ENCODE results near the gene TNFRSF9. TPM values are rescaled to one million over a fixed set of nuclear protein-coding genes. Genes with fewer than 3 reads are reported as not detected.

TNFRSF9 gene
- total RNA-seq, 1 experiment from 2014 or later: not detected

DNA sequence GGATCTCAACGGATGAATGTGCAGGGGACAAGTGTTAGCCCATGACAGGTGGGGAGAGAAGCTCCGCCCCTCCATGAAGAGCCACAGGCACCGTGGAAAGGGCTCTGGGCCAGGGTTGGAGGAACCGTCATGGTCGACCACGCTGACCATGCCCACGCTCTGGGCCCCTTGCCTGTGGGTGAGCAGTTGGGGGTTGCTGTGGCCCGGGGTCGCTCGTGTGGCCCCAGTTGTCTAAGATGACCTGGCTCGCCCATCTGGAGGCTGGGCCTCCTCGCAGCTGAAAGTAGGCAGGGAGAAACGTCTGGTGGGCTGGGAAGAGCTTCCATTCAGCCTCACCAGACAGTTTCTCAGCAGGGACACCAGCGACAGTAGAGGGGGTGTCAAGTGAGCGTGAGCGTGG lies 74.7 kb downstream of the TNFRSF9 start (continued):
- TF ChIP-seq, protein P1, sequence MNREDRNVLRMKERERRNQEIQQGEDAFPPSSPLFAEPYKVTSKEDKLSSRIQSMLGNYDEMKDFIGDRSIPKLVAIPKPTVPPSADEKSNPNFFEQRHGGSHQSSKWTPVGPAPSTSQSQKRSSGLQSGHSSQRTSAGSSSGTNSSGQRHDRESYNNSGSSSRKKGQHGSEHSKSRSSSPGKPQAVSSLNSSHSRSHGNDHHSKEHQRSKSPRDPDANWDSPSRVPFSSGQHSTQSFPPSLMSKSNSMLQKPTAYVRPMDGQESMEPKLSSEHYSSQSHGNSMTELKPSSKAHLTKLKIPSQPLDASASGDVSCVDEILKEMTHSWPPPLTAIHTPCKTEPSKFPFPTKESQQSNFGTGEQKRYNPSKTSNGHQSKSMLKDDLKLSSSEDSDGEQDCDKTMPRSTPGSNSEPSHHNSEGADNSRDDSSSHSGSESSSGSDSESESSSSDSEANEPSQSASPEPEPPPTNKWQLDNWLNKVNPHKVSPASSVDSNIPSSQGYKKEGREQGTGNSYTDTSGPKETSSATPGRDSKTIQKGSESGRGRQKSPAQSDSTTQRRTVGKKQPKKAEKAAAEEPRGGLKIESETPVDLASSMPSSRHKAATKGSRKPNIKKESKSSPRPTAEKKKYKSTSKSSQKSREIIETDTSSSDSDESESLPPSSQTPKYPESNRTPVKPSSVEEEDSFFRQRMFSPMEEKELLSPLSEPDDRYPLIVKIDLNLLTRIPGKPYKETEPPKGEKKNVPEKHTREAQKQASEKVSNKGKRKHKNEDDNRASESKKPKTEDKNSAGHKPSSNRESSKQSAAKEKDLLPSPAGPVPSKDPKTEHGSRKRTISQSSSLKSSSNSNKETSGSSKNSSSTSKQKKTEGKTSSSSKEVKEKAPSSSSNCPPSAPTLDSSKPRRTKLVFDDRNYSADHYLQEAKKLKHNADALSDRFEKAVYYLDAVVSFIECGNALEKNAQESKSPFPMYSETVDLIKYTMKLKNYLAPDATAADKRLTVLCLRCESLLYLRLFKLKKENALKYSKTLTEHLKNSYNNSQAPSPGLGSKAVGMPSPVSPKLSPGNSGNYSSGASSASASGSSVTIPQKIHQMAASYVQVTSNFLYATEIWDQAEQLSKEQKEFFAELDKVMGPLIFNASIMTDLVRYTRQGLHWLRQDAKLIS (CRISPR knock-in tag; IDR thresholded peaks at IDR 0.05; ENCODE audit: borderline replicate concordance): no peak

Other genes starting within 250 kb of the TNFRSF9 start
- gene VAMP3, start 169.5 kb downstream of the TNFRSF9 start, total RNA-seq (2021): 34.7 to 50.2 TPM (median 40.2 TPM) in 3 replicates
- gene PER3, start 156.5 kb downstream of the TNFRSF9 start, total RNA-seq (2021): 8.5 to 11.1 TPM (median 9.9 TPM) in 3 replicates
- gene UTS2, start 87.8 kb downstream of the TNFRSF9 start, total RNA-seq (2021): not detected in 3 replicates
- 337 to 343 TPM (median 340 TPM) in 3 replicates for gene PARK7, start 20.9 kb upstream of the TNFRSF9 start, total RNA-seq (2021)
- gene ERRFI1, start 85.5 kb upstream of the TNFRSF9 start, total RNA-seq (2021): 34.5 to 44.6 TPM (median 35.8 TPM) in 3 replicates